Mucosa of stomach (tissue), 1 donor: ENCODE data around the gene PNN.
"Not testable (repeated sequence)": the region's sequence is repeated elsewhere in the genome, so short reads cannot be mapped to it uniquely, and the experiment has no call there.

Experiments
- H3K27me3 ChIP-seq: one replicate; pipeline ENCODE4 v1.7.0; 2013; ENCODE audit warnings: mild to moderate bottlenecking, low read length; ENCODE audit not compliant: control insufficient read depth, insufficient read depth
- H3K36me3 ChIP-seq: one replicate; pipeline ENCODE4 v1.7.0; 2013; ENCODE audit warnings: low read length; ENCODE audit not compliant: control insufficient read depth, insufficient read depth
- H3K4me1 ChIP-seq: one replicate; pipeline ENCODE4 v1.7.0; 2013; ENCODE audit warnings: mild to moderate bottlenecking, low read length; ENCODE audit not compliant: control insufficient read depth, insufficient read depth
- H3K4me3 ChIP-seq: one replicate; pipeline ENCODE4 v1.7.0; 2013; ENCODE audit warnings: low read length
- H3K9ac ChIP-seq: one replicate; pipeline ENCODE4 v1.7.0; 2013; ENCODE audit warnings: mild to moderate bottlenecking, low read length, moderate library complexity
- H3K9me3 ChIP-seq: one replicate; pipeline ENCODE4 v1.7.0; 2013; ENCODE audit warnings: mild to moderate bottlenecking, low read length, moderate library complexity; ENCODE audit not compliant: control insufficient read depth
- donor health status: Pancreatic carcinoma.

Gene PNN

DNA sequence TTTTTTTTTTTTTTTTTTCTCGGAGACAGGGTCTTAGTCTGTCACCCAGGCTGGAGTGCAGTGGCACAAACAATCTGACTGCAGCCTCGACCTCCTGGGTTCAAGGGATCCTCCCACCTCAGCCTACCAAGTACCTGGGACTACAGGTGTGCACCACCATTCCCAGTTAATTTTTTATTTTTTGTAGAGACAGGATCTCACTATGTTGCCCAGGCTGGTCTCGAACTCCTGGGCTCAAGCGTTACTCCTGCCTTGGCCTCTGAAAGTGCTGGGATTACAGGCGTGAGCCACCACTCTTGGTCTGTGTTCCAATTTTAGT, 8.6 kb downstream of the PNN start:
- not testable (repeated sequence) for H3K36me3 ChIP-seq

DNA sequence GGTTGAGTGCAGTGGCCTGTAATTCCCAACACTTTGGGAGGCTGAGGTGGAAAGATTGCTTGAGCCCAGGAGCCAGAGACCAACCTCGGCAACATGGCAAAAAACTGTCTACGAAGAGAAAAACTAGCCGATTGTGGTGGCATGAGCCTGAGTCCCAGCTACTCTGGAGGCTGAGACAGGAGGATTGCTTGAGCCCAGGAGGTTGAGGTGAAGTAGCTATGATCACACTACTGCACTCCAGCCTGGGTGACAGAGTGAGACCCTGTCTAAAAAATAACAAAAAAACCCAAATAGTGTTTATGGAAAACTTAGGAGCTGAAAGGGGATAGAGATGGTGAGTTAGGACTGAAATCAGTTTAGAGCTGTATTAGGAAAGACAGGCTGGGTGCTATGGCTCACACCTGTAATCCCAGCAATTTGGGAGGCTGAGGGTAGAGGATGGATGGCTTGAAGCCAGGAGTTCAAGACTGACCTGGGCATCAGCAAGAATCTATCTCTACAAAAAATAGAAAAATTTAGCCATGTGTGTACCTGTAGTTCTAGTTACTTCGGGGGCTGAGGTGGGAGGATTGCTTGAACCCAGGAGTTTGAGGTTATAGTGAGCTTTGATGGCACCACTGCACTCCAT, 9.7 kb downstream of the PNN start:
- H3K4me3 ChIP-seq, result no peak overlapping the region
- no peaks in the 10 kb centered on the region for H3K27me3 ChIP-seq
- peaks cover 7% of the 10 kb centered on the region for H3K4me1 ChIP-seq
- no peaks in the 10 kb centered on the region for H3K9me3 ChIP-seq
- no peak overlapping the region for H3K9ac ChIP-seq
- peaks cover 8% of the 10 kb centered on the region for H3K36me3 ChIP-seq

More for the DNA sequence above, 8.6 kb downstream of the PNN start:
- not testable (repeated sequence) for H3K4me3 ChIP-seq, H3K9ac ChIP-seq, H3K4me1 ChIP-seq, H3K27me3 ChIP-seq, H3K9me3 ChIP-seq

DNA sequence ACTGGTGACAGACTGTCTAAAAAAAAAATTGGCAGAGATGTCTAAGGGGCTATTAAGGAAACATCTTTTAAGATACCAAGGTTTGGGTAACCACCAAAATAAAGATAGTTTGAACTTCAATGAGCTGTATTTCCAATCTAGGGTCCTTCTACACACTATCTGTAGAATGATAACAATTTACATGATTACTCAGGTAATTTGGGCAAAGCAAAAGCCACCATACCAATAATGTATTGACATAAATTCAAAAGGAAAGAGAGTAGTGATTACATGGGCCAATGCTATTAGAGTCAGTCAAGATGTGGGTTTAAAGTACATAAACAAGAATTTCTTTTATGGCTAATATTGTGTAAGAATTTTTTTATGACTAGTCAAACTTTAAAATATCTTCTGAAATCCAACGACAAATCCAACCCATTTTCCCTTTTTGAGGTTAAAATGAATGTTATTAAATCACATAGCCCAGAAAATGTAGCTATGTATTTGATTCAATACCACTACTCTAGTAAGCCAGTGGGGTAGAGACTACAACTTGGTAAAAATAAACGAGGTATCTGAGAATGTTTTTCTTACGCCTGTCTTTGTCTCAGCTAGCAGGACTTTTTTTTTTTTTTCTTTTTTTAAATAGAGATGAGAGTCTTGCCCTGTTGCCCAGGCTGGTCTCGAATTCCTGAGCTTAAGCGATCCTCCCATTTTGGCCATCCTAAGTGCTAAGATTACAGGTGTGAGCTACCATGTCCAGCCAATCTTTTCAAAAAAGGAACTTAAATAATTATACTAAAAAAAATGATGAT, 10.4 kb downstream of the PNN start:
- Histone ChIP-seq H3K9me3 (no peaks in the 10 kb centered on the region), H3K27me3 (no peaks in the 10 kb centered on the region), H3K9ac (no peak overlapping the region), H3K4me3 (no peak overlapping the region), H3K4me1 (peaks cover 7% of the 10 kb centered on the region), H3K36me3 (peaks cover 8% of the 10 kb centered on the region)

DNA sequence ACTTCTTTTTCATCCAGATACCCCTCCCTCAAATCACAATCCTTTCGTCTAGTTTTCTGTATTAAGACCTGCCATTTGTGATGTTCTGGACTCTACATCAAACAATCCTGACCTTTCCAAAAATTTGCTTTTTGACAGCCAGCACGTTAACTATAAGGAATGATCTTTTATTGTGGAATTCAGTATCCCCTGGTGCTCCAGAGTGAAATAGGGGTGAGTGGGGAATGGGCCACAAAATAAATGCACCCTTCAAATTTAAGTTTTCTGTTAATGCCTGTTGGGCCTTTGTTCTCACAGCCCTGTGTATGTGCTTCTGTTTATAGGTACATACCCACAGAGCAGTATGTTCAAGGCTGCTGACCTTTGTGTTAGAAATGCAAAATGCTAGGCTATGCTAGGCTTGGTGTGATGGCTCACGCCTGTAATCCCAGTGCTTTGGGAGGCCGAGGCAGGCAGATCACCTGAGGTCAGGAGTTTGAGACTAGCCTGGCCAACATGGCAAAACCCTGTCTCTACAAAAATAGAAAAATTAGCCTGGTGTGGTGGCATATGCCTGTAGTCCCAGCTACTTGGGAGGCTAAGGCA, 12.0 kb downstream of the PNN start:
- no peaks in the 10 kb centered on the region for H3K4me1 ChIP-seq
- H3K9ac ChIP-seq, result no peak overlapping the region
- H3K9me3 ChIP-seq, result no peaks in the 10 kb centered on the region
- H3K36me3 ChIP-seq, result no peaks in the 10 kb centered on the region
- no peaks in the 10 kb centered on the region for H3K27me3 ChIP-seq
- H3K4me3 ChIP-seq, result no peak overlapping the region

DNA sequence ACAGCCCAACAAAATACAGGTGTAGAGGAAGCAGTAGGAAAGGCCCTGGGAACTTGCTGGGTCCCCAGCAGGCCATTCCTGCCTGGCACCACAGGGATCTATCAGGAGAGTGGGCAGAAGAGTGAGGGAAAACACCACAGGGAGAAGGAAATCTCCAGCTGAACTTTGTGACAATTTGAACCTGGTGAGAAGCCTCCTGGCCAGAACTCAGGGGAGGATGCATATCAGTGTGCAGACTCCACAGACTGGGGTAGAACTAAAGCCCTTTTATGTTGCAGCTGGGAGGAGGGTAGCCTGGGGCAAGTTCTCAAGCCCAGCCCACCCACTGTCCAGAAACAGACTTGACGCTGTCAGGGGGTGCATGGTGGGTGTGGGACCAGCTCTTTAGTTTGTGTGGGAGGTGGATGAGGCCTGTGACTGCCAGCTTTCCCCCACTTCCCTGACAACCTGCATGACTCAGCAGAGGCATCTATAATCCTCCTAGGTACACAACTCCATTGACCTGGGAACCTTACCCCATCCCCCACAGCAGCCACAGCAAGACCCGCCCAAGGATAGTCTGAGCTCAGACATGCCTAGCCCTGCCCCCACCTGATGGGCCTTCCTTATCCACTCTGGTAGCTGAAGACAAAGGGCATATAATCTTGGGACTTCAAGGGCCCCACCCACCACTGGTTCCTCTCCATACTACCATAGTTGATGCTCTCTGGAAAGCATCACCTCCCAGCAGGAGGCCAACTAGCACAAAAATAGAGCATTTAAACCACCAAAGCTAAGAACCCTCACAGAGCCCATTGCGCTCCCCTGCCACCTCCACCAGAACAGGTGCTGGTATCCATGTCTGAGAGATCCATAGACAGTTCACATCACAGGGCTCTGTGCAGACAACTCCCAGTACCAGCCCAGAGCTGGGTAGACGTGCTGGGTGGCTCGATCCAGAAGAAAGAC, 28.9 kb downstream of the PNN start:
- Histone ChIP-seq H3K9ac (no peak overlapping the region), H3K4me1 (peaks cover 14% of the 10 kb centered on the region), H3K9me3 (no peaks in the 10 kb centered on the region), H3K4me3 (no peak overlapping the region), H3K27me3 (no peaks in the 10 kb centered on the region), H3K36me3 (no peaks in the 10 kb centered on the region)

DNA sequence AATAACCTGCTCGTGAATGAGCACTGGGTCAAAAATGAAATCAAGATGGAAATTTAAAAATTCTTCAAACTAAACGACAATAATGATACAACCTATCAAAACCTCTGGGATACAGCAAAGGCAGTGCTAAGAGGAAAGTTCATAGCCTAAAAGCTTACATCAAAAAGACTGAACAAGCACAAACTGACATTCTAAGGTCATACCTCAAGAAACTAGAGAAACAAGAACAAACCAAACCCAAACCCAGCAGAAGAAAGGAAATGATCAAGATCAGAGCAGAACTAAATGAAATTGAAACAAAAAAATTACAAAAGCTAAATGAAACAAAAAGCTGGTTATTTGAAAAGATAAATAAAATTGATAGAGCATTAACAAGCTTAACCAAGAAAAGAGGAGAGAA, 32.4 kb downstream of the PNN start:
- not testable (repeated sequence) for H3K27me3 ChIP-seq, H3K9me3 ChIP-seq, H3K36me3 ChIP-seq, H3K9ac ChIP-seq, H3K4me3 ChIP-seq
- peaks cover 14% of the 10 kb centered on the region for H3K4me1 ChIP-seq

DNA sequence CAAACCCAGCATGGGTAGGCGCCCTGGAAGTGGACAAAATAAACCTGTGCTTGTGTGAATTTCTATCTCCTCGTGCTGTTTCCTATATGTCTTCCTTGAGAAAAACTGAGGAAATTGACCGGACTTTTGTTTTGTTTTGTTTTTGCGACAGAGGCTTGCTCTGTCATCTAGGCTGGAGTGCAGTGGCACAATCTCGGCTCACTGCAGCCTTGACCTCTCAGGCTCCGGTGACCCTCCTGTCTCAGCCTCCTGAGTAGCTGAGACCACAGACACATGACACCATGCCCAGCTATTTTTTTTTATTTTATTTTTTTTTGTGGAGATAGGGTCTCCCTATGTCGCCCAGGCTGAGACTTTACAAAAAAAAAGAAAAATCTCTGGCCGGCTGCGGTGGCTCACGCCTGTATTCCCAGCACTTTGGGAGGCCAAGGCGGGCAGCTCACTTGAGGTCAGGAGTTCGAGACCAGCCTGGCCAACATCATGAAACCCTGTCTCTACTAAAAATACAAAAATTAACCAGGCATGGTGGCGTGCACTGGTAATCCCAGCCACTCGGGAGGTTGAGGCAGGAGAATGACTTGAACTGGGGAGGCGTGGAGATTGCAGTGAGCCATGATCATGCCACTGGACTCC, 36.2 kb downstream of the PNN start:
- Histone ChIP-seq H3K9ac (no peak overlapping the region), H3K36me3 (no peaks in the 10 kb centered on the region), H3K9me3 (no peaks in the 10 kb centered on the region), H3K27me3 (no peaks in the 10 kb centered on the region), H3K4me3 (no peak overlapping the region), H3K4me1 (no peaks in the 10 kb centered on the region)

DNA sequence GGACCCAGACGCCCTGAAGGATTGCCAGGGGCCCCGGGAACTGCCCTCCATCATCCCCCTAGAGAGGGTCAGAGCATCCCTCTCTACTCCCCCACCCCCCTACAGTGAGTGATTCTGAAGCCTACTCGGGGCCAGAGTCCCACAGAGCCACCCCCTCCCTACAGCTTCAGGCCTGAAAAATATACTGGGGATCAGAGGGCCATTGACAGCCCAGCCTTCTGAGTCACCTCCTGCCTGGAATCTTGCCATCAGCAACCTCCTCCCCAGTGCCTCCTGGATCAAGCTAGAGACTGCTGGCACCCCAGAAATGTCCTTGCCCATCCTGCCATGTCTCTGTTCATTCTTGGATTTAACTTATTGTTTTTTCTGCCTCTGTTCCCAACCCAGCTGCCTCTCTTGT, 37.0 kb downstream of the PNN start:
- no peaks in the 10 kb centered on the region for H3K9me3 ChIP-seq
- H3K9ac ChIP-seq, result no peak overlapping the region
- H3K27me3 ChIP-seq, result no peaks in the 10 kb centered on the region
- H3K4me1 ChIP-seq, result peaks cover 3% of the 10 kb centered on the region
- no peak overlapping the region for H3K4me3 ChIP-seq
- H3K36me3 ChIP-seq, result no peaks in the 10 kb centered on the region

DNA sequence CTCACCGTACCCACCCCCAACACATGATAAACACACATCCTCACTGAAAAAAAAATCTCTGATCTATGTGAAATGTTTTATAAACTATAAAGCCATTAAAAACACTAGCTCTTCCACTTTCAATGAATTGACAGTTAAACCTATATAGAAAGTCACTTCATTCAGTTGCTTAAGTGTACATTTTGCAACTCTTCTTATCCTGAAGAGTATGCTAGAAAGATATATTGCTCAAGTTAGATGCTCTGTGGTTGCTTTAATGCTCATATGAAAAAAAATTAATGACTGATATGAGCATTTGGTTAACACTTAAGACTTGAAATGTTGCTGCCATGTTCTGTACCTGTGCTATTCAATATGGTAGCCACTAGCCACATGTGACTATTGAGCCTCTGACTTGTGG, 37.6 kb downstream of the PNN start:
- H3K4me1 ChIP-seq, result peaks cover 8% of the 10 kb centered on the region
- H3K9me3 ChIP-seq, result no peaks in the 10 kb centered on the region
- no peaks in the 10 kb centered on the region for H3K36me3 ChIP-seq
- H3K27me3 ChIP-seq, result no peaks in the 10 kb centered on the region
- no peak overlapping the region for H3K4me3 ChIP-seq
- no peak overlapping the region for H3K9ac ChIP-seq

DNA sequence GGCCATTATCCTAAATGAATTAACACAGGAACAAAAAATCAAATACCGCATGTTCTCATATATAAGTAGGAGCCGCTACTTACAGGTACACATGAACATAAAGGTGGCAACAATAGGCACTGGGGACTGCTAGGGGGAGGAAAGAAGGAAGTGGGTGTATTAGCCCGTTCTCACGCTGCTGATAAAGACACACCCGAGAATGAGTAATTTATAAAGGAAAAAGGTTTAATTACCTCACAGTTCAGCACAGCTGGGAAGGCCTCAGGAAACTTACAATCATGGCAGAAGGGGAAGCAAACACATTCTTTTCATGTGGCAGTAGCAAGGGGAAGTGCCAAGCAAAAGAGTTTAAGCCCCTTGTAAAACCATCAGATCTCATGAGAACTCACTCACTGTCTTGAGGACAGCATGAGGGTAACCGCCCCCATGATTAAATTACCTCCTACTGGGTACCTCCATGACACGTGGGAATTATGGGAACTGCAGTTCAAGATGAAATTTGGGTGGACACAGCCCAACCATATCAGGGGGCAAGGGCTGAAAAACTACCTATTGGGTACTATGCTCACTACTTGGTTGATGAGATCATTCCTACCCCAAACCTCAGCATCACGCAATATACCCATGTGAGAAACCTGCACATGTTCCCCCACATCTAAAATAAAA, 42.3 kb downstream of the PNN start:
- Histone ChIP-seq H3K4me3 (no peak overlapping the region), H3K27me3 (no peaks in the 10 kb centered on the region), H3K9ac (no peak overlapping the region), H3K4me1 (peaks cover 14% of the 10 kb centered on the region), H3K9me3 (no peaks in the 10 kb centered on the region), H3K36me3 (no peaks in the 10 kb centered on the region)

DNA sequence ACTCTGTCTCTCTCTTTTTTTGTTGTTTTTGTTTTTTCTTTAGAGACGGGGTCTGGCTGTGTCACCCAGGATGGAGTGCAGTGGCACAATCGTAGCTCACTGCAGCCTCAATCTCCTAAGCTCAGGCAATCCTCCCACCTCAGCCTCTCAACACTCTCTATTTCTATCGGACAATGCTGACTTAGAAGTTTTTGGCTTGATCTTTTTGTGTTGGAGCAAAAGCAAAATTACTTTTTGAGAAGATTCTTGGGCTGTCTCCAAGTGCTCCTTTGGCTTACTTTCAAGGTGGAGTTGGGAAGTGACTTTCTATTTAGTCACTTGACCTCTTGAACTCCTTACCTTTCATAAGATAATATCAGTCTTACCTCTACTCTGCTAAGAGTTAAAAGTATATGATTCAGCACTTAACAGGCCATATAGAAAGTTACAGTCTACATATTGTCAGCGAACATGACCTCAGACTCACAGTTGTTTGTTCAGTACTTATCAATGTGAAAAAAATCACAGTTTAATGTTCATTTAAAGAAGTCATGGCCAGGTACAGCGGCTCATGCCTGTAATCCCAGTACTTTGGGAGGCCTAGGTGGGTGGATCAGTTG, 43.2 kb downstream of the PNN start:
- Histone ChIP-seq H3K36me3 (no peaks in the 10 kb centered on the region), H3K9me3 (no peaks in the 10 kb centered on the region), H3K27me3 (no peaks in the 10 kb centered on the region), H3K4me1 (peaks cover 14% of the 10 kb centered on the region), H3K4me3 (no peak overlapping the region), H3K9ac (no peak overlapping the region)
